Activated CD8-positive, alpha-beta memory T cell treated with anti-CD3 and anti-CD28 coated beads for 1 hour (primary cell): Measurements from ENCODE around the gene ACVRL1.
A peak's percentile ranks its signal among the peaks of the same experiment; 100 is the strongest.
"Not testable (repeated sequence)": the region's sequence is repeated elsewhere in the genome, so short reads cannot be mapped to it uniquely, and the experiment has no call there.

Source experiments
- DNase-seq, 2 donors: peaks; one replicate each; pipeline ENCODE4 v3.0.0-alpha.2; 2020; ENCODE audit warnings: low read depth in 1 of 2; ENCODE audit errors: extremely low read depth in 1 of 2

Gene ACVRL1

DNA sequence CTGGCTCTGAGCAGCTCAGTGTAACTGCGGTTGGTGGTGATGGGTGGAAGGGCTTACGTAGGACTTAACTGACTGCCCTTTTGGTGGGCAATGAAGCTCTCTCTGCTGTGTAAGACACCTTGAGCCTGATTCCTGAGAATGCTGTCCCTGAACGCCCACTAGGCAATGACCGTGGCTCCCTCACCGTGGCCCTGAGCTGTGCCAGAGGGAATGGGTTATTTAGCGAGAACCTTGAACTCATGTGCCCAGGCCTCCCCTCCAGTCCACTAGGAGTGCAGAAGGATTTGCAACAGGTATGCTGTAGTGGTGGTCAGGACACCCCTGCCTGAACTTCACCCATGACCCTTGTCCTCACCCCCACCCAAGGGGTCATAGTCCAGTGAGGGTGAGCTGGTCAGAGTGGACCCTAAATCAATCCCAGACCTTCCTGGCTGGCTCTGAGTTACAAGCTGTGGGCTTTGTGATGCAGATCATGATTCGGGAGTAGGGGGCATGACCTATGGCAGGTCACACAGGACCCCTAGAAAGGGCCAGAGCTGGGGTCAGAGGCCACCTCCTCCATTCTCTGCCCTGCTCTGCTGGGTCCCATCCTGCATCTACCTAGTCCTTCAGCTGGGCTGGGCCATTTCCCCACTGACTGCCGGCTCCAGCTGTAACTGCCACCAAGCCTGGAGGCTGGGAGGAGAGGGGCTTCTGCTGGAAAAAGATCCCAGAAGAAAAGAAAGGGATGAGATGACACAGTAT is 33.9 kb upstream of the ACVRL1 start:
- no peak for DNase-seq

DNA sequence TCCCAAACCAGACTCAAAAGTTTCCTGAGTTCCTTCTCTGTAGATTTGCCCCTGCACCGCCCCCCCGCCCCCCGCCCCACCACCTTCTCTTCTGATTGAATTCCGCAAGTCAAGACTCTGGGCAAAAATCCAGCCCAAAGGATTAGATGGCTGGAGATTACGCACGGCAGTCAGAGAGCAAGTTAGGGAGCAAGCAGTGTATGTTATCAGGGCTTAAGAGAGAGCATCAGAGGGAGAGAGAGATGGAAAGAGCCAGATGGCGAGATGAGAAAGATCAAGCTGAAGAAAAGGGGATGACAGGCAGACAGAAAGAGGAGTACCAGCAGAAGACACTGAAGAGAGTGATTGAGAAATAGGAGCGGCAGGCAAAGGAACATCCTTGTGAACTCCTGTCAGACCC is 33.3 kb upstream of the ACVRL1 start:
- no peak for DNase-seq

DNA sequence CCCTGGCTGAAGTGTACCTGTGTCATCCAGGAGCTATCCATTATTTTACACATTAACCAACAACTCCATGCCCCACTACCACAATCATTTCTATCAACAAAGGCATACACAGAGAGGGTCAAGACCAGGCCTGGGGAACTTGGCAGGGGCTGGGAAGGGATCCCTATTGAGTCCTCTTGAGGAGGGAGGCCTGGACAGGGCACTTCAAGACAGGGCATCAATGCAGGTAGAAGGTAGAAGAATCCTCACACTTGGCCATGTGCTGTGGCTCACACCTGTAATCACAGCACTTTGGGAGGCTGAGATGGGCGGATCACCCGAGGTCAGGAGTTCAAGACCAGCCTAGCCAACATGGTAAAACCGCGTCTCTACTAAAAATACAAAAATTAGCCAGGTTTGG is 32.8 kb upstream of the ACVRL1 start:
- DNase-seq, result no peak

DNA sequence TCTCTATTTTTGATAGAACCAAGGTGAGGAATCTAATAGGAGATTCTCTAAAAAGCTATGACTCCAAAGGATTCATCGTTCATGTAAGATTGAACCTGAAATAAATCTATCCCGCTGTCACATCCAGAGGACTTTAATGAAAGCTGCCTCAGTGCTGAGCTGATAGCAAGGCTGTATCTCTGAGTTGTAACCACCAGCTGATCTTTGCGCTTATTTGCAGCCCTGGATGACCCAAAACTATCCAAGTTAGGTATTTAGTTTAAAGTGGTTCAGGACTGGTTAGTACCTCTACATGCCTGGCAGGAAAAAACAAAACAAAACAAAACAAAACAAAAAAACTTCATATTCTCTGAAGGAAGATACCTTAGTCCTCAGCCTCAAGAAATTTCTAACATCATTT is 28.2 kb upstream of the ACVRL1 start:
- DNase-seq, result no peak

DNA sequence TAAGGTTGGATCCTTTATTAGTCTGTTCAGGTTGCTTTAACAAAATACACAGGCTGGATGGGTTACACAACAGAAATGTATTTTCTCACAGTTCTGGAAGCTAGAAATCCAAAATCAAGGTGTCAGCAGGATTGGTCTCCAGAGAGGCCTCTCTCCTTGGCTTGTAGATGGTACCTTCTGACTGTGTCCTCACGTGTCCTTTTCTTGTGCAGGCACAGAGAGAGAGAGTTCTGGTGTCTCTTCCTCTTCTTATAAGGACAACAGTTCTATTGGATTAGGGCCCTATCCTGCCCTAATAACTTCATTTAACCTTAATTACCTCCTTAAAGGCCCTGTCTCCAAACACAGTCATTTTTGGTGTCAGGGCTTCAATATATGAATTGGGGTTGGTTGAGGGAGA is 24.0 kb upstream of the ACVRL1 start:
- DNase-seq, result no peak

DNA sequence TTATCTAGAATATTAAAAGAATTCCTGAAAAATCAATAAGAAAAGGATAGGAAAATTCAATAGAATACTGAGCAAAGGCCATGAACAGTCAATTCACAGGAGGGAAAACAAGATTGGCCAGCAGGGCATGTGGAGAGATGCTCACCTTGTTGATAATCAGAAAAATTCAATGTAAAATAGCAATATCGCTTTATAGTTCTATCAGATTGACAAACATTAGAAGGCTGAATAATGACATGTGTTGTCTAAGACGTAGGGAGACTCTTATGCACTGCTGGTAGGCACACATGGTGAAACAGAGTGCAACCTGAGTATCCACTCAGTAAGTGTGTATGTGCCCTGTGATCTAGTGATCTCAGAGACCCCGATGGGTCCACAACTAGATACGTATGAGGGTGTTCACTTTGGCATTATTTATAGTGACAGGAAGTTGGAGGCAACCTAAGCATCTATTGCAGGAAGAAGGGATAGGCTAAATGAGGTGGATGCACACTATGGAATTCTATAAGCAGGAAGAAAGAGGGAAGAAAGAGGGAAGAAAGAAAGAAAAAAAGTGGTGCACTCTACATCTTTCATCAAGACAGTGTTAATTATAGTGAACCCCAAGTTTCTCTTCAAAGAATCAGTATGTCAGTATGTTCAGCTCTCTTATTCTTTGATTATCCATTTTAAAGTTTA is 23.2 kb upstream of the ACVRL1 start:
- no peak for DNase-seq

DNA sequence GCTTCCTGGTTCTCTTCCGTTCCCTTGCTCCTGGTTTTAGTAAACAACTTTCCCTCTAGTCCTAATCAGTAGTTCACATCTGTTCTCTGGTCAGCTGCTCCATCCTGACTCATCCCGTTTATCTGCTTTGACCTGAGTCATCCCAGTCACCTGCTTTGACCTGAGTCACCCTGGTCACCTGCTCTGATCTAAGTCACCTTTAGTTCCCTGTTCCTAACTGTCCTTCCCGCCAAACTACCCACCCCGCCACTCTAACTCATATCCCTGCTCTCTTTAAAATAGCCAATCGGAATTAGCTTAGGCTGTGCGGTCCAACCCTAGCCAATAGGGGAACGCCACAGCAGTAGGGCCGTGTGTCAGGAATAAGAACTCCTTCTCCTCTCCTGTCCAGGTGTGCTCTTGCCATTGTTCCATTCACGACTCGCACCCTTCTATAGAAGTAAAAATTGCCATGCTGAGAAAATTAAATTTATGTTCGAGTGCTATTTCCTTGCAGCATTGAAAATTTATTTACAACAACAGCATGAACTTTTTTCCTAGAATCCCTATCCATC is 22.6 kb upstream of the ACVRL1 start:
- DNase-seq, result no peak

DNA sequence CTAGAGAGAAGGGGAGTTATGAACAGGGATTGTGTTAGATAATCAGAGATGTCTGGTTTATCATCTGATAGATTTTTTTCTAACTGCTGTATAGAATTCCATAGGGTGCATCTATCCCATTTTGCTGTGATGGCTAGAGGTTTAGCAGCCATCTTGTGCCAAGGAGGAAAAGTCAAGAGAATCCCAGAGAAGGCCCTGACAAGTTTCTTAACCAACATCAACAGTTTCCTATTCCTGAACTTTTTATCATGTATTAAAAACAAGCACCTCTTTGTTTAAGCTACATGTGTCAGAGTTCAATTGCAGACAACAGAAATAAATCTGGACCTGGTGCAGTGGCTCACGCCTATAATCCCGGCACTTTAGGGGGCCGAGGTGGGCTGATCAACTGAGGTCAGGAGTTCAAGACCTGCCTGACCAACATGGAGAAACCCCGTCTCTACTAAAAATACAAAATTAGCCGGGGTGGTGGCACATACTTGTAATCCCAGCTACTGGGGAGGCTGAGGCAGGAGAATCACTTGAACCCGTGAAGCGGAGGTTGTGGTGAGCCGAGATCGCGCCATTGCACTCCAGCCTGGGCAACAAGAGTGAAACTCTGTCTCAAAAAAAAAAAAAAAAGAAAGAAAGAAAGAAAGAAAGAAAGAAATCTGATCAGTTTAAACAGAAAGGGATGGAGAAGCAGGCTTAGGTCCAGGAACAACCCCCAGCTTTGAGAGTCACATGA is 21.8 kb upstream of the ACVRL1 start:
- DNase-seq, result not testable (repeated sequence)

DNA sequence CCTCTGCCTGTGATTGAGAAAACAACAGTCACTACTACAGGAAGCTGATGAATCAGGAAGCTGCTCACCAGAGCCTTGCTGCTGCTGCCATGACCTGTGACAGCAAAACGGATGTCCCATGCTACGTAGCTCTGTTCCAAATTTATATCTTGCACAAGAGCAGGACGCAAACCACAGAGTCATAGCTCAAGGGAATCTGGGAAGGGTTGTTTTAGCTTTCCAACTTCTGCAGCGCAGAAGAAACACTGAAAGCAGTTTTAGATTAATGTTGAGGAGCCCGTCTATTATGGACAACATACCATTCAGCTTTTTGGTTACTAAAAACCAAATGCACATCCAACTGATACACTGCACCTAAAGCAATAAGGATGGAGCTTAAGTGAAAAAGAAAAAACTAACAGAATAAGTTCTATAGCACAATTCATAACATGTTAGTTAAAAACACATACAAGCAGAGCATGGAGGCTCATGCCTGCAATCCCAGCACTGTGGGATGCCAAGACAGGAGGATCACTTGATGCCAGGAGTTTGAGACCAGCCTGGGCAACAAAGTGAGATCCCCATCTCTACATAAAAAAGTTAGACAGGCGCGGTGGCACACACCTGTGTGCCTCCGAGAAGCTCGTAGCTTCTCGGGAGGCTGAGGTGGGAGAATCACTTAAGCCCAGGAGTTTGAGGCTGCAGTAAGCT is 21.1 kb upstream of the ACVRL1 start:
- peak in 1 of 2 donors; percentile 10 for DNase-seq

DNA sequence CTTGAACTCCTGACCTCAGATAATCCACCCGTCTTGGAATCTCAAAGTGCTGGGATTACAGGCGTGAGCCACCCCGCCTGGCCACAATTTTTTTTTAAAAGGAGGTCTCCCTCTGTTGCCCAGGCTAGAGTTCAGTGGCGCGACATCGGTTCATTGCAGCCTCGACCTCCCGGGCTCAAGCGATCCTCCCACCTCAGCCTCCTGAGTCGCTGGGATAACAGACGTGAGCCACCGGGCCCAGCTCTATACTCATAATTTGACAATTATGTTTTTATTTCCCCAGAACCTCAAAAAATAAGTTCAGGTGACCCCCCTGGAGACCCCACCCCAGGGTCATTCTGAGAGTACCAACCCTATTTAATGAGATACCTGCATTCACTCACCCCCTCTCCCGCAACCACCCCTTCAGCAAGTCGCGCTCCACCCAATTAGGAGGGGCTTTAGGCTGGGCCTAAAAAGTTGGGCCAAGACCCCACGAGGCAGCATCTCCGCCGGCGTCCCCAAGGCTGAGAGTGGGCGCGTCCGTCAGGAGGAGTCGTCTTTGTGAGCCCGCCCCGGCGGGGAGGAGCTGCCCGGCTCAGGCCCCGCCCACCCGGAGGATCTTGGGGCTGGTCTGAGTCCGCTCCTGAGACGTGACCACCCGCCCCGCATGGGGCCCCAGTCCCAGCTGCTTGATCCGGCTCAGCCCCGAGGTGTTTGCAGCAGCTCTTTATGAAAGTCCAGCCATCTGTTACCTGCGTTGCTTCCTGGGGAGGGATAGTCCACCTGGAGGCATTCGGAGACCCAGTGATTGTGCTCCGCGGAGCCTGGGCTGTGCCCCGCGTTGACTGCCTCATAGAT is 19.6 kb upstream of the ACVRL1 start, which contains the start of gene ANKRD33:
ANKRD33 (plus strand) TSS at position 628 of the 840 bp plus-strand sequence; CDS start at position 712, 84 bp downstream.
- DNase-seq, result no peak

DNA sequence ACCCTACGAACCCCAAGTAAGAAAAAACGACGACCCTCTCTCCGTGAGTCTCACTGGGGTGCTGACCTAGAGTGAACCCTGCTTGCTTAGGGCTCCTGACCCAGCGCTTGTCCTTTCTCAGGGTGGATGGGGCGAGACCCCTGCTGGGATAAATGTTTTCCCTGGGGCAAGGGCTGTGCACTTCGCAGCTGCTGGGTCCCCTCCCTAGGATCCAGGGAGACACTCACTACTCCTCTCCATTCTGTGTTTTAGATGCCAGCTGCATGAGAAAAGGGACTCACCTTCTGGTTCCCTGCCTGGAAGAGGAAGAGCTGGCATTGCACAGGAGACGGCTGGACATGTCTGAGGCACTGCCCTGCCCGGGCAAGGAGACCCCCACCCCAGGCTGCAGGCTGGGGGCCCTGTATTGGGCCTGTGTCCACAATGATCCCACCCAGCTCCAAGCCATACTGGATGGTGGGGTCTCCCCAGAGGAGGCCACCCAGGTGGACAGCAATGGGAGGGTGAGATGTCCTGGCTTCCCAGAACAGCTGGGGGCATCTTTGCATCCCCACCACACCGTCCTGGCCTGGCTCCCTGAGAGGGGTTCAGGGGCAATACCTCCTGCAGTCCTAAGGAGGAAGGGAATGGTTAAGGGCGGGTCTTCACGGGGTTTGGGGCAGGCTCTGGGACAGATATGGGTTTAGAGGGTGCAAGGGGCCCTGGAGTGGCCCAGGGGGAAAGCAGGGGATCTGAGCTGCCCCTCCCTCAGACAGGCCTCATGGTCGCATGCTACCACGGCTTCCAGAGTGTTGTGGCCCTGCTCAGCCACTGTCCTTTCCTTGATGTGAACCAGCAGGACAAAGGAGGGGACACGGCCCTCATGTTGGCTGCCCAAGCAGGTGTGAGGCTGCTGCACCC is 18.7 kb upstream of the ACVRL1 start:
- DNase-seq, result no peak

DNA sequence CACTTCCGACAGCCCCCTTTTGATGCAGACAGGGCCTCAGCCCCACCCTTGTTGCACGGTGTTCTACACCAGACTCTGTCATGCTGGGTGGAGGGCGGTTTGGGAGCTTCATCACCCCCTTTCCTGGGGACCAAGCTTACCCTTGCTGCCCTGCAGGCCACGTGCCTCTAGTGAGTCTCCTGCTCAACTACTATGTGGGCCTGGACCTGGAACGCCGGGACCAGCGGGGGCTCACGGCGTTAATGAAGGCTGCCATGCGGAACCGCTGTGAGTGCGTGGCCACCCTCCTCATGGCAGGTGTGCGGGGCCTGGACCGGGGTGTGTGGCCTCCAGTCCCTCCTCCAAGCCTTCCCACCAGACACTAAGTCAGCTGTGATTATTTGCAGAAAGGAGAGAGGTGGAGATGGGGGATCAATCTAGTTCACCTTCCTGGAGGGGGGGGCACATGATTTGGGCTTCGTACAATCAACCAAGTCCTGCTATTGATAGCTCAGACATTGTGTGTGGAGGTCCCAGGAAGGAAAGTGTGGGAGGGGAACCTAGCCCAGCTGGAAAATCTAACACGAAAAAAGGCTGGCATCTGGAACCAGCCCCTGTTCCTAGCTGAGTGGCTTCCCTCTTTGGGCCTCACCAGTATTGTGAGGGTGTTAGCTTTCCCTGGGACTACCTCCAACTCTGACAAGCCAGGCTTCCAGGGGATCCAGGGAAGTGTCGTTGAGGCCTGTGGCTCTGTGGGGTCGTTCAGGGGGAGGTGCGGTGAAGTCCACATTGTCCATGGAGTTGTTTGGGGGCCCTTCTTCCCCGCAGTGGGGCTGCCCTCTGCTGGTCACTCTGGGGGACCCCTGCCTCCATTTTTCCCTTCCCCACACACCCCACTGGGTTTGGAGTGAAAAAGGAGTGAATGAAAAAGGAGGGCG is 17.8 kb upstream of the ACVRL1 start:
- DNase-seq, result no peak

DNA sequence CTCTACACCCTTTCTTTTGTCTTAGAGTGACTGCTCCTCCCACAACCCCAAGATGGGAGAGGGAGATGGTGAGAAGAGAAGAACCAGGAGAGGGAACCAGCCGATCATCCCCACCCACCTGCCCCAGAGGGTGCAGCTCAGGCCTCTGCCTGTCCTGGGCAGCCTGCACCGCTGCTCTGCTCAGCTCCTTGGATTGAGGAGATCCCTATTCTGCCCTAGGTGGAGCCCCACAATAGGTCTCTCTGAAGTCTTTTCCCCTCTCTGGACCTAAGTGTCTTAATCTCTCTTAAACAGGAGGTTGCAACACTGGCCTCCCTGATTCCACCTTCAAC is 17.2 kb upstream of the ACVRL1 start:
- no peak for DNase-seq

DNA sequence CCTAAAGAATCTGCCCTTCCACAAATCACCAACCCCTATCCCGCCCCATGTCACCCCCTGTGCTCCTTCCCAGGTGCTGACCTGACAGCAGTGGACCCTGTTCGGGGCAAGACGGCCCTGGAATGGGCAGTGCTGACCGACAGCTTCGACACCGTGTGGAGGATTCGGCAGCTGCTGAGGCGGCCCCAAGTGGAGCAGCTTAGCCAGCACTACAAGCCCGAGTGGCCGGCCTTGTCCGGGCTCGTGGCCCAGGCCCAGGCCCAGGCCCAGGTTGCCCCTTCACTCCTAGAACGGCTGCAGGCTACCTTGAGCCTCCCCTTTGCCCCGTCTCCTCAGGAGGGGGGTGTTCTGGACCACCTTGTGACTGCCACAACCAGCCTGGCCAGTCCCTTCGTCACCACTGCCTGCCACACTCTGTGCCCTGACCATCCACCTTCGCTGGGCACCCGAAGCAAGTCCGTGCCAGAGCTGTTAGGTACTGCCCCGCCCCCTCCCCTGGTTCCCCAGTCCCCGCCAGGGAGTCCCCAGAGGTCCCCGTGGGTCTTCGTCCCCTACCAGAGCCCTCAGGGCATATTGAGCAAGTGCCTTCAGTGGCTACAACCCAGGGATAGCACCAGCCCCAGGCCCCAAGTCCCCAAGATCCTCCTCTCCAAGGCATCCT is 16.7 kb upstream of the ACVRL1 start:
- DNase-seq, result no peak

DNA sequence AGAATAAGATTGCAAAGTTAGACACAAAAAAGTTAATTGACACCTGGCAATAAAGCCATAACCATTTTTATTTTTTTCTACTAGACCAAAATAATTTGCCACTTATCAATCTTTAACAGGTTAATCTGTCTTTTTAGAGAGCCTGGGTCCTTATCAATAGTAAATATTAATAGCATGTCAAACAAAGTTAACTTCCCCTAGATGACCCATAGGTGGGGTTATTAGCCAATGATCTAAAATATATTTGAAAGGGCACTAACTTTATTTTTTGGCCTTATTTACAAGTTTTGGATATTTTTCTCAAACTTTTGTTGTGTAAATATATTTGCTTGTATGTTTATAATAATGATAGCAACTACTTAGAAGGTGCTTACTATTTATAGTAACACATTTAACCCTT is 15.5 kb upstream of the ACVRL1 start:
- DNase-seq, result no peak

DNA sequence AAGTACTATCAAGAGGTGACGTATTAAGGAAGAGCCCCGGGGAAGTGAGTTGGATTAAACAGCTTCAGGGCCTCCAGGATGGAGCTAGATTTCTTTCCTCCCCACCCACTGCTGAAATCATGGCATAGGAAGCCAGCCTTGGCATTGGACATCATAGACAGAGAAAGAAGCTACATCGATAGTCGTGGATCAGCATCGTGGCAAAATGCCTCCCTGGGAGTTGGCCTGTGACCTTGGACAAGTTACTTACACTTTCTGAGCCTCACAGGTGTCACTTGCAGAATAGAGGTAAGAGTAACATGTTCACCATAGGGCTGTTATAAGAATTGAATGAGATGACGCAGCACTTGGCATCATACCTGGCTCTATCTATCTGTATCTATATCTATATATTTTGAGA is 13.5 kb upstream of the ACVRL1 start:
- DNase-seq, result no peak

DNA sequence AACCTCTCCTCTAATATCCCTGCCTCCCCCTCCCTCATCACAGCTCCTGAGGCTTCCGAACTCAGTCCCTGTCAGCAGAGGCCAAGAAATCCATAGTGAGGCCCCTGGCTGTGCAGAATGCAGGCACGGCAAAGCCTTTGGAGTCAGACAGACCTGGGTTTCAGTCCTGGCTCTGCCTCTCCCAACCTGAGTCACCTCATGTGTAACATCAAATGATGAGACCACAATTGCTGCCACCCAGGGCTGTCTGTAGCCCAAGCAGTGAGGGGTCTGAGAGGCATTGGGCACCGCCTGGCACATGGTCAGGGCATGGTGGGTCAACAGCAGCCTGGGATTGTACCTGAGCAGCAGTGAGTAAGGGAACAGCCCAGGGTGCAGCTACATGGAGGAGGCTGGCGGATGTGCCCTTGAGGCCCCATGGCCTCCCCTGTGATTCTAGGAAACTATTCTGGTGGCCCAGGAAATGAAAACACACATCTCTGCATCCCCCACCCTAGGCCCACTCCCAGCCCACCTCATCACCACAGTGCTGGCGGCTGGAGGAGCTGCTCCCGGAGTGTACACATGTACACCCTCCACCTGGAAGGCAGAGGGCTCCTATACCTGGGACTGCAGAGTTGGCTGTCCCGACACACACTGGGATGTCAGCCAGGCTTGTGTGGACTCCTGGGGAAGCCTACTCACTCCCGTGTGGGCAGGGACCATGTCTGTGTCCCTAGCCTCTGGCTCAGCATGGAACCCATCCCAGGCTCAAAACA is 11.7 kb upstream of the ACVRL1 start:
- no peak for DNase-seq
